Measurements from ENCODE around the gene RPS21. TPM values are rescaled to one million over a fixed set of nuclear protein-coding genes. Genes with fewer than 3 reads are reported as not detected.

RPS21 gene
- total and polyA plus RNA-seq, 10 of the 15 experiments (the other 5 are each of a cell fraction or from before 2014, with no cell fraction given), result 1,474 to 4,987 (median 2,439) TPM

DNA sequence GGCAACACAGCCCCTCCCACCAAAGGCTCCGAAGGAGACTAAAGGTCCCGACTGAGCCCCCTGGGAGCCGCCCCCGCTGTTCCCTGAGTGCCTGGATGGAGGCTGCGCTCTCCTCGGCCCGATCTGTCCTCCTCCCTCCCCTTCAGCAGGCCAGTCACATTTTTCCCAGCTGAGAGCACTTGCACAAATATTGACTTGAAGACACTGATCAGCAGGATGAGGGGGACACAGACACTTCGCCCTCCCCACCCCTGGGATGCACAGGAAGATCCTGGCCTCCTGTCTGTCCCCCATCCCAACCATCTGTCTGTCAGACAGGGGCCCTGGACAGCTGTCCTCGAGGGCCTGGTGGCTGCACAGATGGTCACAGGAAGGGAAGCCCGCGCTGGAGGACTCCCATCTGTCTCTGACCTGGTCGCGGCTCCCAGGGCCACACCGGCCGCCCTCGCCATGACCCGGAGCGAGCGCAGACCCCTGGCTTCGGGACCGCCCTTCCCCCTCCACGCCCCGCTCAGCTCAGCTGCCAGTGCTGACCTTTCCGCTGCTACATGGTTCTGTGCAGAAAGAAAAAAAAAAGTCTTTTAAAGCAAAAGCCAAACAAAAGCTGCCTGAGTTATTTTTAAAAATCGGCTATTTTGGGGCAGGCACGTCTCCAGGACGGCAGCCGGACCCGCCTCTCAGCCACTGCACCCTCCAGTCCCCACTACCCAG is 30.9 kb upstream of the RPS21 start:
- CTCF ChIA-PET, result no interaction called here
- no peak overlapping the region for H3K4me2 ChIP-seq (ENCODE audit: control insufficient read depth, insufficient read depth)
- SMC1A ChIA-PET (ENCODE audit: uncharacterized antibody, unreplicated experiment), result no interaction called here
- in situ Hi-C loops (cut with MboI) (no loop called here), intact Hi-C loops (cut with micrococcal nuclease; ENCODE audit: unreplicated experiment) (no loop called here)
- FAIRE-seq, result no peak
- no peaks in the 10 kb centered on the region for H3K79me2 ChIP-seq (ENCODE audit: control insufficient read depth, insufficient read depth, low read length)
- no peaks in the 10 kb centered on the region for H3K9me3 ChIP-seq (replicated peaks; ENCODE audit: control insufficient read depth, insufficient read depth, low read length)
- RAD21 ChIA-PET (ENCODE audit: unreplicated experiment), result no interaction called here
- TF ChIP-seq BMI1 (IDR thresholded peaks at IDR 0.05; ENCODE audit: borderline replicate concordance) (no peak), PML (IDR thresholded peaks at IDR 0.05; ENCODE audit: low read length) (no peak), BHLHE40 (IDR thresholded peaks at IDR 0.05; ENCODE audit: borderline replicate concordance in 1 of 2, low read depth in 2 of 2, low read length in 1 of 2) (no peak), PAX8 (IDR thresholded peaks at IDR 0.05) (no peak), SMAD5 (IDR thresholded peaks at IDR 0.05; ENCODE audit: low read depth) (no peak), RUNX3 (IDR thresholded peaks at IDR 0.05; ENCODE audit: low read length) (no peak), ZNF217 (IDR thresholded peaks at IDR 0.05) (no peak)
- H3K4me3 ChIP-seq, result no peak overlapping the region
- H3K27me3 ChIP-seq (replicated peaks in 1 of 2; ENCODE audit: control insufficient read depth in 2 of 2, insufficient read depth in 2 of 2, low read length in 1 of 2), result no peaks in the 10 kb centered on the region
- no peak for ATAC-seq
- H3K4me1 ChIP-seq (ENCODE audit: control insufficient read depth, insufficient read depth, low read length), result no peaks in the 10 kb centered on the region
- no peak overlapping the region for H3K9ac ChIP-seq (ENCODE audit: control insufficient read depth, insufficient read depth, low read length)
- no peaks in the 10 kb centered on the region for H4K20me1 ChIP-seq (ENCODE audit: control insufficient read depth, insufficient read depth)
- POLR2A ChIA-PET, result no interaction called here
- H3K27ac ChIP-seq (ENCODE audit: control insufficient read depth, insufficient read depth), result no peak overlapping the region
- no peak for DNase-seq (ENCODE audit: low read depth, low spot score)
- no peaks in the 10 kb centered on the region; a peak in 1 of 4 replicates for H3K36me3 ChIP-seq (ENCODE audit: control insufficient read depth in 2 of 2, insufficient read depth in 2 of 2, low read length in 1 of 2)
- no peak overlapping the region for H2AFZ ChIP-seq (ENCODE audit: control insufficient read depth, low read depth, low read length)
- WGBS (ENCODE audit: insufficient coverage, insufficient replicate concordance, low lambda C conversion rate, missing lambda C conversion rate), result 59% methylated on average over 29 of the region's 29 CpGs
- BruUV-seq (replicated peaks), result no TSS peak

DNA sequence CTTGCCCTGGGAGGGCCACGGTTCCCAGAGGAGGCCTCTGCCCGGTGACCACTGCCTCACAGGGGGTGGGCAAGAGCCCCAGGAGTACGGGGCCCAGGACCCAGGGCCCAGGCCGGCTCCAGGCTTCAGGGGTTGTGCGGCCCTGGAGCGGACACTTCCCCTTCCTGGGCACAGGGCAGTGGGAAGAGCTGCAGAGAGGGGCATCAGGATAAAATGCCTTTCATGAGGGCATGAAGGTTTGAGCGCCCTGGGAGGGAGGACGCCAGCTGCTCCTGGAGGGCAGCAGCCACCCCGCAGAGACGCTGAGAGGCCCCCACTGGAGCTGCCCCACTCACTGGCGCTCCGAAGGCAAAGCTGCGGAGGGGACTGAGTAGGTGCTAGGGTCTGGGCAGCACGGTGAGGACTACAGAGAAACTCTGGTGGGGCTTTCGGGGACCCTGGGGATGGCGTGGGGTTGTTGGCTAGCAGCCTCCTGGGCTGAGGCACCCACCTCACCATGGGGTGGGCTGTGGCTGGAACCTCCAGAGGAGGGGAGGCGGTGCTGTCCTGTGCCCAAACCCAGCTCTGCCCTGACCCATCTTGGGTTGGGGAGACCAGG is 30.2 kb upstream of the RPS21 start:
- Histone ChIP-seq H3K27ac (ENCODE audit: control insufficient read depth, insufficient read depth) (no peak overlapping the region), H2AFZ (ENCODE audit: control insufficient read depth, low read depth, low read length) (no peak overlapping the region), H3K36me3 (ENCODE audit: control insufficient read depth in 2 of 2, insufficient read depth in 2 of 2, low read length in 1 of 2) (no peaks in the 10 kb centered on the region), H3K4me3 (no peak overlapping the region), H3K79me2 (ENCODE audit: control insufficient read depth, insufficient read depth, low read length) (no peaks in the 10 kb centered on the region), H3K9ac (ENCODE audit: control insufficient read depth, insufficient read depth, low read length) (no peak overlapping the region), H3K4me2 (ENCODE audit: control insufficient read depth, insufficient read depth) (no peak overlapping the region), H3K4me1 (ENCODE audit: control insufficient read depth, insufficient read depth, low read length) (no peaks in the 10 kb centered on the region), H3K9me3 (replicated peaks; ENCODE audit: control insufficient read depth, insufficient read depth, low read length) (no peaks in the 10 kb centered on the region), H3K27me3 (replicated peaks in 1 of 2; ENCODE audit: control insufficient read depth in 2 of 2, insufficient read depth in 2 of 2, low read length in 1 of 2) (no peaks in the 10 kb centered on the region), H4K20me1 (ENCODE audit: control insufficient read depth, insufficient read depth) (no peaks in the 10 kb centered on the region)
- in situ Hi-C loops (cut with MboI) (no loop called here), intact Hi-C loops (cut with micrococcal nuclease; ENCODE audit: unreplicated experiment) (no loop called here)
- SMC1A ChIA-PET (ENCODE audit: uncharacterized antibody, unreplicated experiment), result no interaction called here
- CTCF ChIA-PET, result no interaction called here
- FAIRE-seq (no peak), DNase-seq (ENCODE audit: low read depth, low spot score) (no peak), ATAC-seq (no peak)
- BruUV-seq (replicated peaks), result no TSS peak
- RAD21 ChIA-PET (ENCODE audit: unreplicated experiment), result no interaction called here
- POLR2A ChIA-PET, result no interaction called here
- WGBS (ENCODE audit: insufficient coverage, insufficient replicate concordance, low lambda C conversion rate, missing lambda C conversion rate), result 70% methylated on average over 16 of the region's 17 CpGs
- TF ChIP-seq, protein P1, sequence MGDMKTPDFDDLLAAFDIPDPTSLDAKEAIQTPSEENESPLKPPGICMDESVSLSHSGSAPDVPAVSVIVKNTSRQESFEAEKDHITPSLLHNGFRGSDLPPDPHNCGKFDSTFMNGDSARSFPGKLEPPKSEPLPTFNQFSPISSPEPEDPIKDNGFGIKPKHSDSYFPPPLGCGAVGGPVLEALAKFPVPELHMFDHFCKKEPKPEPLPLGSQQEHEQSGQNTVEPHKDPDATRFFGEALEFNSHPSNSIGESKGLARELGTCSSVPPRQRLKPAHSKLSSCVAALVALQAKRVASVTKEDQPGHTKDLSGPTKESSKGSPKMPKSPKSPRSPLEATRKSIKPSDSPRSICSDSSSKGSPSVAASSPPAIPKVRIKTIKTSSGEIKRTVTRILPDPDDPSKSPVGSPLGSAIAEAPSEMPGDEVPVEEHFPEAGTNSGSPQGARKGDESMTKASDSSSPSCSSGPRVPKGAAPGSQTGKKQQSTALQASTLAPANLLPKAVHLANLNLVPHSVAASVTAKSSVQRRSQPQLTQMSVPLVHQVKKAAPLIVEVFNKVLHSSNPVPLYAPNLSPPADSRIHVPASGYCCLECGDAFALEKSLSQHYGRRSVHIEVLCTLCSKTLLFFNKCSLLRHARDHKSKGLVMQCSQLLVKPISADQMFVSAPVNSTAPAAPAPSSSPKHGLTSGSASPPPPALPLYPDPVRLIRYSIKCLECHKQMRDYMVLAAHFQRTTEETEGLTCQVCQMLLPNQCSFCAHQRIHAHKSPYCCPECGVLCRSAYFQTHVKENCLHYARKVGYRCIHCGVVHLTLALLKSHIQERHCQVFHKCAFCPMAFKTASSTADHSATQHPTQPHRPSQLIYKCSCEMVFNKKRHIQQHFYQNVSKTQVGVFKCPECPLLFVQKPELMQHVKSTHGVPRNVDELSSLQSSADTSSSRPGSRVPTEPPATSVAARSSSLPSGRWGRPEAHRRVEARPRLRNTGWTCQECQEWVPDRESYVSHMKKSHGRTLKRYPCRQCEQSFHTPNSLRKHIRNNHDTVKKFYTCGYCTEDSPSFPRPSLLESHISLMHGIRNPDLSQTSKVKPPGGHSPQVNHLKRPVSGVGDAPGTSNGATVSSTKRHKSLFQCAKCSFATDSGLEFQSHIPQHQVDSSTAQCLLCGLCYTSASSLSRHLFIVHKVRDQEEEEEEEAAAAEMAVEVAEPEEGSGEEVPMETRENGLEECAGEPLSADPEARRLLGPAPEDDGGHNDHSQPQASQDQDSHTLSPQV (IDR thresholded peaks at IDR 0.05), result no peak
- TF ChIP-seq EZH2 (IDR thresholded peaks at IDR 0.05; ENCODE audit: borderline replicate concordance, control insufficient read depth, low read depth, low read length) (no peak), ZNF207 (IDR thresholded peaks at IDR 0.05; ENCODE audit: borderline replicate concordance) (no peak), RB1 (IDR thresholded peaks at IDR 0.05; ENCODE audit: borderline replicate concordance) (no peak), NR2C2 (IDR thresholded peaks at IDR 0.05; ENCODE audit: borderline replicate concordance, control insufficient read depth, insufficient read length, low read depth) (no peak), SPI1 (IDR thresholded peaks at IDR 0.05; ENCODE audit: borderline replicate concordance, insufficient read depth, low read depth, low read length) (no peak), ZNF217 (IDR thresholded peaks at IDR 0.05) (no peak)
